Activated CD4-positive, CD25-positive, alpha-beta regulatory T cell (primary cell): ENCODE results near the gene EZR.

Experiments
- DNase-seq, 4 experiments: peaks; one replicate each; lab custom pipeline; 2025; lab: John Stamatoyannopoulos, UW

The EZR gene

DNA sequence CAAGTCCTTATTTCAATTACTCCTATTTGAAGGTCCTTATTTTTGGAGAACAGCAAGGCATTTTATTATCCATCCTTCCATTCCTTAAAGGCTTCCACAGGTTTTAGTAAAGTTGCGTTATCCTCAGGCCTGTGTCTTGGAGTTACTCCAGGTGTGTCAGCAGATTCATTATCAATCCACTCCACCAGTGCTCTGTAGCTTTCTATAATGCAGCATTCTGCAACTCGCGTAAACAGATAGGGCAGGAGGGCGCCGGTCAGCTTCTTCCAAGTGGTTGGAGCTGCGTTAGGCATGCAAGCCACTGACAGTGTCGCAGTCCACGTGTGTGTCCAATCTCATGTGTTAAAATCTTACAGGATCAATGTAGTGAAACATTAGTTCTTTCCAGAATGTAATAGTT is 93.5 kb downstream of the EZR start:
- DNase-seq: no peak

DNA sequence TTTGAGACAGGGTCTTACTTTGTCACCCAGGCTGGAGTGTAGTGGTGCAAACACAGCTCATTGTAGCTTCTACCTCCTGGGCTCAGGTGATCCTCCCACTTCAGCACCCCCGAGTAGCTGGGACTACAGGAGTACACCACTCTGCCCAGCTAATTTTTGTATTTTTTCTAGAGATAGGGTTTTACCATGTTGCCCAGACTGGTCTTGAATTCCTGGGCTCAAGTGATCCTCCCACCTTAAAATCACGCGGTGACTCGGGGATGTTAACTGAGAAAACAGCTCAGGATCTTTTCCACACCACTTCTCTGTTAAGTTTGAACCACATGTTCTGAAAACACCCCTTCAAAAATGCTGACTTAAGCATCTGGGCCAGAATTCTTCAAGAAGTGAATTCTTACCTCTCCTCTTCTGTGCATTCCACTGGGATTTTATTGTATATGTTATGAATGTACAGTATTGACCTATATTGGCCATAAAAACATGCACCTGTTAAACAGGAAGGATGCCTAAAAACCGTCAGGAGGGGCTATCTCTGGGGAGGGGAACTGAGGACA is 96.9 kb downstream of the EZR start:
- no peak for DNase-seq

DNA sequence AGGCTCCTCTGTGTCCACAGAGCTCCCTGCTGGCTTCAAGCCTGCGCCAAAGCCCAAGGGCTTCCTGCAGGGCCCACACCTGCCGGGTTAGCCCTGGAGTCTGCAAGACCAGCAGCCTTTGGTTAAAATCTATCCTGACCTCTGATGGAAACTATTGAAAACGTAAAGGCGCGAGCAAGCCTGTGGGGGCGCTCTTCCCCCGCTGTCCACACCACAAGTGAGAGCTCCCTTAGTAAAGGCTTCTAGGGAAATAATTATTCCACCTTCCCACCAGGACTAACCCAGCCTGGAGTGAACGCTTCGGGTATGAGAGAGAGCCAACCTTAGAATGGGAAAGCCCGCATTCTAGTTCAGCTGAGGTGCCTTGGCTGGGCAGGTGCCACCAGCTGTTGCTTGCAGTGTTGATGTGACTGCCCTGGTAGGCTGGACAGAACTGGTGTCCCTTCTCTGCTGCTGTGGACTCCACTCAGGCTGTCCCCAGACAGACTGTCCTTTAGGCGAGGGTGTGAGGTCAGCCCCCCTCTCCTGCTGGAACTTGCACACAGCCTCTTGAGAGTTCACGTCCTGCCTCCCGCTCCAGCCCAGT is 100.6 kb downstream of the EZR start:
- no peak for DNase-seq

DNA sequence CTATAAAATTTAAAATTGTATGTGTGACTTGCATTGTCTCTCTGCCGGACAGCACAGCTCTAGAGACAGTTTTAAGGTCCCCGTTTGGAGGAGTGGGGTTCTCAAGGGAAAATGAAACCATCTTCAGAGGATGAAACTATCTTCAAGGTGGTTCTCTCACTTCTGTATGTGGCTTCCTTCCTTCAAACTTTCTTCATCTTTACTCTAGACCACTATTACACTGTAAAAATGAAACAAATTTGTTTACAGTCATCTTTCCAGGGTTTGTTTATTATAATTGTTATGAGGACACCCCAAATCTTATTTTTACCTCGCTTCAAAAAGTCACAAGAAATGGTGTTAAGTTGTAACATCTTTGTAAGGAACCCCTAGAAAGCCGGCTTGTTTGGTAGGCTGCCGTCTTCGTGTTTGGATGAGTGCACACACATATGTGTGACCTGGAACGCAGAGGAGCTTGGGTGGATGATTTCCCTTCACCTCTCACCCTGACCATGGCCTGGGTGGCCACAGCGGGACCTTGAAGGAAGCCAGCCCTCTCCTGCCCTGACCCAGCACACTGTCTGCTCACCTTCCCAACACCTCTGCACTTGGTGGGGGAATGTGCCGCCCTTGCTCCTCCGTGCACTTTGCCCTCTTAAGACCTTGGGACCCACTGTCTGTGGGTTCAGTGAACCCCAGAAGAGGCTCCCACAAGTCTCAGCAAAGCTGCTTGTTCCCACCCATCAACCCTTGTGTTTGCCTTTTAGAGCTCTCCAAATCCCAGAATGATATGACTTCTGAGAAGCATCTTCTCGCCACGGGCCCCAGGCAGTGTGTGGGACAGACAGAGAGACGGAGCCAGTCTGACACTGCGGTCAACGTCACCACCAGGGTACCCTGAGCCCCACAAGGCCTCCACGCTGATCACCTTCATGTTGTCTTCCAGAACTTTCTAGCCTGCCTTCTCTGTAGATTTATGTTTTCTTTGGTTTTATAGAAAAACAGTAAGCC is 101.5 kb downstream of the EZR start:
- DNase-seq: no peak
